SK-N-MC (cell line): ENCODE measurements around the gene CD1C.
"Not testable (repeated sequence)": the region's sequence is repeated elsewhere in the genome, so short reads cannot be mapped to it uniquely, and the experiment has no call there.

ENCODE experiments used
- DNase-seq: peaks from one replicate; pipeline ENCODE4 v3.0.0-alpha.2; 2011; ENCODE audit warnings: low read depth, low spot score
- H3K27ac ChIP-seq: fragments of 200-600 bp; sonication (generic); 2 replicates; pipeline ENCODE4 v1.5.1; 2016; ENCODE audit warnings: mixed run types
- H3K36me3 ChIP-seq: fragments of 200-600 bp; sonication (generic); 2 replicates; pipeline ENCODE4 v1.6.1; 2017; ENCODE audit warnings: antibody characterized with exemption, low read length, mixed read lengths; ENCODE audit not compliant: insufficient read depth
- H3K4me3 ChIP-seq: fragments of 200-600 bp; sonication (generic); 2 replicates; pipeline ENCODE4 v1.5.1; 2016
- H3K9ac ChIP-seq: fragments of 200-600 bp; sonication (generic); 2 replicates; pipeline ENCODE4 v1.8.0; 2017; ENCODE audit warnings: mixed run types, mixed read lengths; ENCODE audit not compliant: insufficient read length
- H3K9me3 ChIP-seq: fragments of 200-600 bp; sonication (generic); 2 replicates; pipeline ENCODE4 v1.6.1; 2017; ENCODE audit warnings: low read depth, mild to moderate bottlenecking, antibody characterized with exemption, low read length, moderate library complexity, mixed read lengths
- EZH2 ChIP-seq: fragments of 200-600 bp; sonication (generic); IDR thresholded peaks from one replicate; pipeline ENCODE4 v1.6.1; 2017; ENCODE audit warnings: antibody characterized with exemption
- FOXP2 ChIP-seq: optimal IDR thresholded peaks from 2 replicates; pipeline ENCODE3; 2011; ENCODE audit warnings: mild to moderate bottlenecking, moderate library complexity; ENCODE audit not compliant: insufficient read depth; ENCODE audit errors: extremely low read length, control extremely low read depth
- POLR2AphosphoS5 ChIP-seq: IDR thresholded peaks from 2 replicates; pipeline ENCODE4 v1.6.1; 2012; ENCODE audit warnings: mild to moderate bottlenecking, low read depth, low read length, borderline replicate concordance

CD1C gene

DNA sequence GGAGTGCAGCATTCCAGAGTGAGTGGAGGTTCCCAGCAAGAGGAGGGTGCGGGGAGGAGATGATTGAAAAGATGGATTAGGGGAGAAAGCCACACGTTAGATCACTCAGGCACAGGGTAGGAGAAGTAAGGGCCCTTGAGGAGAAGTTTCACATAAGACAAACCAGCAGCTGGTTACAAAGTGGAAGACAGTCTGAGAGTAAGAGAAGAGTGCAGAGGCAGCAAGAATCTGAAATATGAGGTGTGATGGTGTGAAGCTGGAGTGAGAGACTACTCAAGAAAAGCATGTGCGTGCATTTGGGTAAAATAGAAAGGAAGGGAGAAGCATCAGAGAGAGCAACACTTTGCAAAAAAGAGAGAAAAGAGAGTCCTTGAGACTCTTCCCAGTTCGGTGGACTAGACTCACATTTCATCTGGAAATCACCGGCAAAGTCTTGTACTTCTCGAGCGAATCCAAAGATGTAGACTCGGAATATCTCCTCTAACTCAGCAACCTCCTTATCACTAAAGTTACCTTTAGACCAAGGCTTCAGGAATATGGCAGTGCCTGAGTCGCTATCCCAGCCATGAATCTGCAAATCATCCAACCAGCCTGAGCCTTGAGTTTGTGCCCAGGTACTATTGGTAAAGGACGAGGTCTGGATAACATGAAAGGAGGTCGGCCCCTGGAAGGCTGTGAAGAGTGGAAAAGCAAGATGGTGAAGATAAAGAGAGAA is 40.8 kb downstream of the CD1C start:
- no peak for DNase-seq
- no peak overlapping the region for H3K4me3 ChIP-seq
- H3K9me3 ChIP-seq, result no peaks in the 10 kb centered on the region
- no peak overlapping the region for H3K9ac ChIP-seq
- H3K36me3 ChIP-seq, result no peaks in the 10 kb centered on the region
- TF ChIP-seq POLR2AphosphoS5, result no peak
- TF ChIP-seq EZH2, result no peak
- TF ChIP-seq FOXP2, result no peak
- no peak overlapping the region for H3K27ac ChIP-seq

DNA sequence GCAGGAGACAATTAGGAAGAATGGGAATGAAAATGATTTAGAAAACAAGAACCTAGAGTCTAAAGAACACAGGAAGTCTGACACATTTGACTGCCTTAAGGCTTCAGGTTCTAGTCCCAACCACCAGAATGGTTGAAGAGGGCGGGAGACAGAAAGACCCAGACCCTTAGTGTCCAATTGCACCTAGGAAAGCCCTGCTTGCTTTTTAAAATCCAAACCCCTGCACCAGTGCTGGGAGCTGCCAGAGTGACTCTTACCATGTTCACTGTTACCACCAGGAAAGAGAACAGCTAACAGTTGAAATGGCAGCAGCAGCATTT is 41.3 kb downstream of the CD1C start:
- H3K9me3 ChIP-seq, result no peaks in the 10 kb centered on the region
- DNase-seq, result no peak
- no peak overlapping the region for H3K9ac ChIP-seq
- H3K36me3 ChIP-seq, result no peaks in the 10 kb centered on the region
- TF ChIP-seq EZH2, result no peak
- TF ChIP-seq FOXP2, result no peak
- TF ChIP-seq POLR2AphosphoS5, result no peak
- no peak overlapping the region for H3K27ac ChIP-seq
- no peak overlapping the region for H3K4me3 ChIP-seq

DNA sequence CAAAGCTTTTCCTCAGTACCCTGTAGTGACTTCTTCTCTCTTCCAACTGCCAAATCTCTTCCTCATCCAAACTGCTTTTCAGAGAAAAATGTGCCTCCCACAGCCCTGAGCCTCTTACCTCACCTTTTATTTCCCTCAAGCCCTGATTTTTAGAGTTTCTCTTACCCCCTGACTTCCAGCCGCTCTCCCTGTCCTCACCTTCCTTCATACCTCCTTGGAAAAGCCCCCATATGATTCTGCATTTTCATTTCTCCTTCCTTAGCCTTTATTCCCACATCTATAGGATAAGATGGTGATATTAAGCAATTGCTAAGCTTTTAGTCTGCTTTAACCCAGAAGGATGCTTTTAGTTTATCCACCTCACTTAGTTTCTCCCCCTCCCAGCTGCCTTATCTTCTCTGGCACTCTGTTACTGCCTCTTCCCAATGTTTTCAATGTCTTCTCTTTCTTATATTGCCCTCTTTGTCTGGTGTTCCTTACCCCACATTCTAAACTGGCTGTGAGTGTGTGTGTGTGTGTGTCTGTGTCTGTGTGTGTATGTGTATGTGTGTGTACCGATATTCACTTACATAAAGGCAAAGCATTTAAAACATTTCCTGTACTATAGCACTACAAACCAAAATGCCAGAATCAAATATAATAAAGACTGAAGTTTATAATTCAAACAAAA is 41.9 kb downstream of the CD1C start, which contains the start of gene CD1B:
TSS of gene CD1B (minus strand) at position 51 of the 670 bp plus-strand sequence. CDS start 108 bp downstream, outside the sequence.
- Histone ChIP-seq H3K36me3 (no peaks in the 10 kb centered on the region), H3K9me3 (no peaks in the 10 kb centered on the region), H3K4me3 (no peak within 1 kb of the TSS), H3K27ac (no peak within 1 kb of the TSS), H3K9ac (no peak within 1 kb of the TSS)
- no peak for DNase-seq
- no peak for TF ChIP-seq POLR2AphosphoS5
- no peak for TF ChIP-seq FOXP2
- TF ChIP-seq EZH2, result no peak

GRCh38 chr1:158333405-158334155 is 43.9 kb downstream of the CD1C start:
- no peaks in the 10 kb centered on the region for H3K9me3 ChIP-seq
- no peak overlapping the region for H3K9ac ChIP-seq
- no peaks in the 10 kb centered on the region for H3K36me3 ChIP-seq
- H3K4me3 ChIP-seq, result no peak overlapping the region
- DNase-seq, result no peak
- no peak overlapping the region for H3K27ac ChIP-seq
- TF ChIP-seq POLR2AphosphoS5, result no peak
- TF ChIP-seq FOXP2, result no peak
- no peak for TF ChIP-seq EZH2

DNA sequence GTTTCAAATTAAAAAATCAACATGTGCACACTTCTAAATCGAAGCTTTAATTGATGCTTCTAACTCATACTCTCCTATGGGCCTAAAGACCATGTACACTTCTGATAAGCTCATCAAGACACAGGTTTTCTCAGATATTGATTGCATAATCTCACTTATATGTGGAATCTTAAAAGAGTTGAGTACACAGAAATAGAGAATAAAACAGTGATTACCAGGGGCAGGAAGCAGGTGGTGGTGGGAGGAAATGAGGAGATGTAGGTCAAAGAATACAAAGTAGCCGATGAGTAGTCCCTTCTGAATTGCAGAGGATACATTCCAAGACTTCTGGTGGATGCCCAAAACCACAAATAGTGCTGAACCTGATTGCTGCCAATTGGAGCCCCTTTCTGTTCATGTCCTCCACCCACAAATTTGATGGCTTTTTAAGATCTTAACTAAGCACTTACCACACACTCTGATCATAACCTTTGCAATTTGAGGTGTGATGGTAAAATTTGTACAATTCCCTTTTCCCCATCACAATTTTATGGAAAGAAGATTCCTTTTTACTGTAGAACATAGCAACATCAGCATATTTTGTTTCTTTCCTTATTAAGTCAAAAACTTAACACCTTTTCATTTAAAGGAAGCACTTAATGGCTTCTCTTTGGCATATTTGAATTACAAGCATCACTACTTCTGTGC is 44.9 kb downstream of the CD1C start:
- Histone ChIP-seq H3K9ac (no peak overlapping the region), H3K4me3 (no peak overlapping the region), H3K36me3 (no peaks in the 10 kb centered on the region), H3K27ac (no peak overlapping the region), H3K9me3 (no peaks in the 10 kb centered on the region)
- DNase-seq, result no peak
- TF ChIP-seq POLR2AphosphoS5 (no peak), FOXP2 (no peak), EZH2 (no peak)

GRCh38 chr1:158335213-158335532 is 45.5 kb downstream of the CD1C start:
- H3K4me3 ChIP-seq, result no peak overlapping the region
- H3K27ac ChIP-seq, result no peak overlapping the region

DNA sequence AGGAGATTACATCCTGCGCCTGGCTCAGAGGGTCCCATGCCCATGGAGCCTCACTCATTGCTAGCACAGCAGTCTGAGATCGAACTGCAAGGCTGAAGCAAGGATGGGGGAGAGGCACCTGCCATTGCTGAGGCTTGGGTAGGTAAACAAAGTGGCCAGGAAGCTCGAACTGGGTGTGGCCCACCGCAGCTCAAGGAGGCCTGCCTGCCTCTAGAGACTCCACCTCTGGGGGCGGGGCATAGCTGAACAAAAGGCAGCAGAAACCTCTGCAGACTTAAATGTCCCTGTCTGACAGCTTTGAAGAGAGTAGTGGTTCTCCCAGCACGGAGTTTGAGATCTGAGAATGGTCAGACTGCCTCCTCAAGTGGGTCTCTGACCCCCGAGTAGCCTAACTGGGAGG is 46.7 kb downstream of the CD1C start:
- DNase-seq, H3K4me3 ChIP-seq, H3K9me3 ChIP-seq, H3K9ac ChIP-seq, H3K36me3 ChIP-seq, H3K27ac ChIP-seq: not testable (repeated sequence)

More at GRCh38 chr1:158335213-158335532, 45.5 kb downstream of the CD1C start:
- Histone ChIP-seq H3K36me3 (no peaks in the 10 kb centered on the region), H3K9me3 (no peaks in the 10 kb centered on the region), H3K9ac (no peak overlapping the region)
- no peak for DNase-seq
- no peak for TF ChIP-seq EZH2
- TF ChIP-seq FOXP2, result no peak
- TF ChIP-seq POLR2AphosphoS5, result no peak
